Breast epithelium (tissue), 3 donors: ENCODE results near the gene SLC22A12.

ENCODE experiments used
- POLR2A ChIP-seq: fragments of 450-650 bp; IDR thresholded peaks from one replicate; pipeline ENCODE4 v1.6.1; 2016; ENCODE audit warnings: antibody characterized with exemption, mild to moderate bottlenecking, moderate library complexity
- POLR2AphosphoS5 ChIP-seq, 3 donors: sonication (generic); formaldehyde crosslinking; IDR thresholded peaks; one replicate each; pipeline ENCODE4 v1.6.1; 2017; ENCODE audit warnings: antibody characterized with exemption in 3 of 3
- TF ChIP-seq, protein P1 (sequence below), 3 donors: fragments of 450-650 bp; IDR thresholded peaks; one replicate each; pipeline ENCODE4 v1.5.1; 2016 to 2017; ENCODE audit warnings: antibody characterized with exemption in 3 of 3, mild to moderate bottlenecking in 3 of 3, moderate library complexity in 3 of 3

DNA sequence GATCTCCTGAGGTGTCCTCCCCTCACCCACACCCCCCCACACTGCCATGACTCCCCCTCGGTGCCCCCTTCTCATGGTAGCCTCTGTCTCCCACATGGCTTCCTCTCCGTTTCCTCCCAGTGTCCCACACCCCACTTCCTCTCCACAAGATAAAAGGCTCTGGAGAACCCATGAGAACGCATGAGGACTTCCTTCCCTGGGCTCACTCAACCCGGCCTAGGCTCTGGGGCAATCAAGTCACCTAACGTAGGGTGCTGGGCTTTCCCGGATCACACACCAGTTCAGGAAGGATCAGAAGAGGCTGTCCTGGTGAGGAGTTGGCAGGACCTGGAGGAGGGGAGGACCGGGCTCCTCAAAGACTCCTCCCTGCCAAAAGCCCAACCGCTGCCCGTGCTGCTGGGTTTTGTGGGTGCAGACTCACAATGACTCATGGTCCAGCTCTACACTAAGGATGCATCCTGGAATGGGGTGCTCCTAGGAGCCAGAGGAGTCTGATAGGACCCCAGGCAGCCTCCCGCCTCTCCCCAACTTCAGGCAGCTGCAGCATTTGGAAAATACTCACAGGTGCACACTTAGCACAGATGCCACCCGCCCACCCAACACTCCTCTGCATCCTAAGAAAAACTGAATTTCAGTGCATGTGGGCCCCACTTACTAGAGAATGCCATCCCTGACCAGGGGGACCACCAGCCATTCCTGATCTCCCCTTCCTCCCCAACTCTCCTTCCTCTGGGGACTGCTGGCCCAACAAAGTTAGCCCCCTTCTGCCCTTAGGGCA, 21.0 kb downstream of the SLC22A12 start:
- TF ChIP-seq, protein P1, sequence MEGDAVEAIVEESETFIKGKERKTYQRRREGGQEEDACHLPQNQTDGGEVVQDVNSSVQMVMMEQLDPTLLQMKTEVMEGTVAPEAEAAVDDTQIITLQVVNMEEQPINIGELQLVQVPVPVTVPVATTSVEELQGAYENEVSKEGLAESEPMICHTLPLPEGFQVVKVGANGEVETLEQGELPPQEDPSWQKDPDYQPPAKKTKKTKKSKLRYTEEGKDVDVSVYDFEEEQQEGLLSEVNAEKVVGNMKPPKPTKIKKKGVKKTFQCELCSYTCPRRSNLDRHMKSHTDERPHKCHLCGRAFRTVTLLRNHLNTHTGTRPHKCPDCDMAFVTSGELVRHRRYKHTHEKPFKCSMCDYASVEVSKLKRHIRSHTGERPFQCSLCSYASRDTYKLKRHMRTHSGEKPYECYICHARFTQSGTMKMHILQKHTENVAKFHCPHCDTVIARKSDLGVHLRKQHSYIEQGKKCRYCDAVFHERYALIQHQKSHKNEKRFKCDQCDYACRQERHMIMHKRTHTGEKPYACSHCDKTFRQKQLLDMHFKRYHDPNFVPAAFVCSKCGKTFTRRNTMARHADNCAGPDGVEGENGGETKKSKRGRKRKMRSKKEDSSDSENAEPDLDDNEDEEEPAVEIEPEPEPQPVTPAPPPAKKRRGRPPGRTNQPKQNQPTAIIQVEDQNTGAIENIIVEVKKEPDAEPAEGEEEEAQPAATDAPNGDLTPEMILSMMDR (IDR thresholded peaks at IDR 0.05): no peak
- TF ChIP-seq POLR2AphosphoS5 (IDR thresholded peaks at IDR 0.05) (no peak), POLR2A (no peak)
